Middle frontal gyrus (tissue), 1 donor: ENCODE data around the gene NOL9.
A peak's percentile ranks its signal among the peaks of the same experiment; 100 is the strongest.

Experiments used
- DNase-seq: peaks from one replicate; pipeline ENCODE4 v3.0.0-alpha.2; 2015; ENCODE audit warnings: low spot score; ENCODE audit errors: extremely low spot score

The NOL9 gene

GRCh38 chr1:6490181-6491080 lies 63.9 kb downstream of the NOL9 start:
- DNase-seq = no peak

GRCh38 chr1:6489799-6490180 lies 64.5 kb downstream of the NOL9 start:
- peak; percentile 32 for DNase-seq

- no peak for DNase-seq
Measured at GRCh38 chr1:6489383-6489765, 64.9 kb downstream of the NOL9 start.

DNA sequence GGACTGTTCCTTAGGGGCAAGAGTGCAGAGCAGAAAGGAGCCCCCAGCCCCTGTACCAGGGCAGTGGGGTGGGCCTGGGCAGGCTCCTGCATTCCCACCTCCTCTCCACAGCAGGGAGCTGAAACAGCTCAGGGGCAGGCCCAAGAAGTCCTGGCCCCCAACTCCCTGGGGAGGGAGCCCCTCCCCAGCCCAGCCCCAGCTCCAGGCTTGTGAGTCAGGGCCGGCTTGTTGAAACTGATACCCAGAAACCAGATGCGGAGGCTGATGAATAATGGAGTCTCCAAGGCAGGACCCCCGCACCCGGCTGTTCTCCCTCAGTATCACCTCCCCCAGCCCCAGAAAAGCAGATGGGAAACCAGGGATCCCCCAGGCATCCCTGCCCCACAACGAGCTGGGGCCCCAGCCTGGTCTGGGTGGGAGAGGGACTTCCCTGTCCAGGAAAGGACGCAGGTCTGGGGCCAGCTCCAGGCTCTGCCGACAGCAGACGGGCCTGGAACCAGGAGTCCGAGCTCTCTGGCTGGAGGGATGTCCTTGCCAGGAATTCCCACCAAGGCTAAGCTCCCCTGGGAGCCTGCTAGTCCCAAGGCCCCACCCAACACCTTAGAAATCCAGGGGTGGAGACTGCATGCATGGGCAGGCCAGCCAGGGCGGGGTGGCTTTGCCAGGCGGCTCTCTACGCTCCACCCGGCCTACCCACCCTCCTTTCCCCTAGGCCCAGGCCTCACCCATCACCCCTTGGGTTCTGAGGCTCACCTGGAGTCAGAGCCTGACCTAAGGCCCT lies 65.5 kb downstream of the NOL9 start:
- DNase-seq = no peak

GRCh38 chr1:6487804-6488484 lies 66.4 kb downstream of the NOL9 start:
- no peak for DNase-seq

DNA sequence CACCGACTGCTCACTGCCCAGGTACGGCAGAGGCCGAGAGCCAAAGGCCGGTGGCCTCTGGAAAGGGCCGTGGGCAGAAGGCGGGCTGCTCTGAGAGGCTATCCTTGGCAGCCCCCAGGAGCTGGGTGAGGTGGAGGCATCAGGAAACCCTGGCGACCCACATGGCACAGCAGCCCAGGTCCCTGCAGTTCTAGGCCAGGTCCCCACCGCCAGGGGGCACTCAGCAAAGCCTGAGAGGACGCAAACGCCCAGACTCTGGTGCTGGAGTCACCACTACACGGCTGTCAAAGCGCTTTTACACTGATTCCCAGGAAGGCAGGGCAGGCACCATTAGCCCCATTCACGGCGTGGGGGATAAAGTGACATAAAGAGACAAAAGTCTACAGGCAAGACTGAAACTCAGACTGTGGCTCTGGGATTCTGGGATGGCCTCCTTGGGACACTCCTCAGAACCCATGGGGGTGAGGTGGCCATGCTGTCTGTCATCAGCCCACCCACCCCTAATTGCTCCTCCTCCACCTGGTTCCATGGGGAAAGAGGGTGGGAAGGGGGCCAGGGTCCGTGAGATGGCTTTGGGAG lies 67.8 kb downstream of the NOL9 start:
- DNase-seq = peak; percentile 42

DNA sequence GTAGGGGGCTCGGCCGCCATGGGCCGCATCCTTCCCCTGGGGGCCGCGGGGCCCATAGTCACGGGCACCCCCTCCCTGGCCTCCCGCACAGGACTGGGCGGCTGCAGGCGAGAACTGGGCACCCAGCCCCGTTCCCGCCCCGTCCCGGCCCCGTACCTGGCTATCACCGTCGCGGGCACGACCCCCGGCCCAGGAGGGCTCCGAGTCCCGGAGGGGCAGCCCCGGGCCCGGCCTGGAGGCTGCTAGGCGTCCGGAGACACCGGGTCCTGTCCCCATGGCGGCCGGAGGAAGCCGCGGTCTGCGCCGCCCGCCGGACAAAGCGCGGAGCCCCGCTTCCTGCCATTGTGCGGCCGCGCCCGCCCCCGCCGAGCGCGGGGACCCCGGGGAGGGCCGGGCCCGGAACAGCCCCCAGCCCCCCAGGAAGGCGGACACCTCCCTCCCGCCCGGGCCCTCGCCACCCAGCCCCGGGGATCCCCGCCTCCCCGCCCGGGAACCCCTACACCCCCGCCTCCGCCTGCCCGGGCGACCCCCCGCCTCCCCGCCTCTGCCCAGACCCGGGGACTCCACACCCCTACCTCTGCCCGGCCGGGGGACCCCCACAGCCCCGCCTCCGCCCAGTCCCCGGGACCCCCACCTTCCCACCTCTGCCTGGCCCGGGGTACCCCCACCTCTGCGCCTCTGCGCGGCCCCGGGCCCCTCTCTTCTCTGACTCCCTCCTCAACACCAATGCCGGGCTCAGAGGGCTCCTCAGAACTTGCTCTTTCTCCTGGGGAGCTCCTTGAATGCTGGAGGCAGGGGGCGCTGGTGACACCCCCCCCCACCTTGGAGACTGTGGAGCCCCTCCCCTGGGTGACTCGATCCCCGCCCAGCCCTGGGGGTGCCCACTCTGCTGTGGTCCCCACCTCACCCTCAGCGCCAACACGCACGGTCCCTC lies 68.9 kb downstream of the NOL9 start:
- DNase-seq = no peak

GRCh38 chr1:6484826-6485167 lies 69.5 kb downstream of the NOL9 start:
- no peak for DNase-seq

DNA sequence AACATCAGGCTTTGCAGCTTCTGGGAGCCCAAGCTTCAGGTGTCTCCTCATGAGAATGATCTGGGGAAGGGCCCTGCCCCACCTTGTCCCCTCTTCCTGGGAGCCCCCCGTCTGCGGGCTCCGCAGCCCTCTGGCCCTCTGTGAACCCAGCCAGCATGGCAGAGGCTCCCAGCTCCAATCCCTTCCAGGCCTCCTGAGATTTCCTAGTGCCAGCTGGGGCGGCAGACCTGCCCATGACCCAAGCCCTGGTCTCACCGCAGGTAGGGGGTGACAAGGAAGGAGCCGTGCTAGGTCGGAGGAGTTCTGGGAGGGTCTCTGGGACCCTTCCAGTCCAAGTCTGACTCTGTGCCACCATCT lies 70.6 kb downstream of the NOL9 start:
- DNase-seq = no peak

- DNase-seq = no peak
Measured at GRCh38 chr1:6483017-6483760, 71.1 kb downstream of the NOL9 start.

- DNase-seq = no peak
Measured at GRCh38 chr1:6481820-6482219, 72.5 kb downstream of the NOL9 start.

GRCh38 chr1:6477039-6477820 lies 77.1 kb downstream of the NOL9 start:
- DNase-seq = no peak

DNA sequence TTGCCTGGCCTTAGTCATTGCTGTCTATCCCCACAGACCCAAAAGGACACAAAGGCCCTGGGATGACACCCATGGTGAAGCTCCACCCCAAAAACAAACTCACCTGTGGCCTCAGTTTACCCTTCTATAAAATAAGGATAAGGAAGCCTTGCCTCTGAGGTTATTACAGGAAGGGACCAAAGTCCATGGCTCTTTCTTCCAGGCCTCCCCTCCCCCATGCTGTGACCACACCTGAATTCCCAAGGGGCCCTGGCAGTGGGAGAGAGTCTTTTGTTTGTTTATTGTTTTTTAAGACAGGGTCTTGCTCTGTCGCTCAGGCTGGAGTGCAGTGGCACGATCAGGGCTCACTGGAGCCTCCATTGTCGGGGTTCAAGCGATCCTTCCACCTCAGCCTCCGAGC lies 77.8 kb downstream of the NOL9 start:
- DNase-seq = no peak

DNA sequence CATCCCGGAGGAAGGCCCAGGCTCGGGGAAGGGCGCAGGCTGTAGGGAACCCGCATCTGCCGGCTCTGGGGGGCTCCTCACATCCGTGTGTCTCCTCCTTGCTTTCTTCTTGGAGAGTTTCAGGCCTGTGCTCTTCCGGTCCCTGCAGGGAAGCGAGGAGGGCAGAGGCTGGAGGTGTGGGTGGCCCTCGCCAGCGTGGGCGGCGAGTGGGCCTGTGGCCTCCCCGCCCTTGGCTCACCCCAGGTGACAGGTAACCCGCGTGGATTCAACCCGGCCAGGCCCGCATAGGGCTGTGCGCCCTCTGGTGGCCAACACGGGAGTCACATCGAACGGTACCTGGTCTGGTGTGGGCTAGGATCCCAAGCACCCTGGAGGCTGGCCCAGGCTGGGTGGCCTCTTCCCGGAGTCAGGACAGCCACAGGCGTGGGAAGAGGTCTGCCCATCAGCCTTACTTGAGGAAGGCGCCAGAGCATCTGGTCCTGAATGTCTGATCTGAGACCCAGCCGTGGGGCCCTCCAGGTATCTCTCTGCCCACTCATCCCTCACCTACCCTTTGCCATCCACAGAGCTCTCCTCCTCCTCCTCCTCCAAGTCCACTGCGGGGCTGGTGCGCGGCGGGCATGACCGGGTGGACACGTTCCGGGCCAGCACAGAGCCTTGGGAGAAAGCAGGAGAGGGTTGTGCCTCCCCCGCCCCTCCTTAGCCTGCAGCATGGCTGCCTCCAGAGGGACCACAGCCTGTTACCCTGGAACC lies 78.8 kb downstream of the NOL9 start:
- no peak for DNase-seq

DNA sequence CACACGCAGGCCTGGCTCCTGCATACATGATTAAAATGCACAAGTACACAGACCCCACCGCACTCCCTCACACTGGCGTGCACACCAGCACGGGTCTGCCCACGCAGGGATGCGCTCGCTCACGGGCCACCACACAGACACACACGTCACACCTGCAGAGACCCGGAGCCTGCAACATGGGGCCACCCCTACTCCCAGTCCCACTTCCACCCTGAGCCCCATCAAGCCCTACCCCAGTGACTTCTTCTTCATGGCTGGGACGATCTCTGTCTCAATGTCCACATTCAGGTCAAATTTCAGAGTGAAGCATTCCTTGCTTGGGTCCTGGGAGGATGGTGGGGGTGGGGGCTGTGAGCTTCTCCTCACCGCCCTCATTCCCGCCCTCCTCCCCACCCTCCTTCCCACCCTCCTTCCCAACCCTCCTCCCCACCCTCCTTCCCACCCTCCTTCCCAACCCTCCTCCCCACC lies 79.5 kb downstream of the NOL9 start:
- no peak for DNase-seq

GRCh38 chr1:6473974-6474814 lies 80.1 kb downstream of the NOL9 start:
- no peak for DNase-seq

DNA sequence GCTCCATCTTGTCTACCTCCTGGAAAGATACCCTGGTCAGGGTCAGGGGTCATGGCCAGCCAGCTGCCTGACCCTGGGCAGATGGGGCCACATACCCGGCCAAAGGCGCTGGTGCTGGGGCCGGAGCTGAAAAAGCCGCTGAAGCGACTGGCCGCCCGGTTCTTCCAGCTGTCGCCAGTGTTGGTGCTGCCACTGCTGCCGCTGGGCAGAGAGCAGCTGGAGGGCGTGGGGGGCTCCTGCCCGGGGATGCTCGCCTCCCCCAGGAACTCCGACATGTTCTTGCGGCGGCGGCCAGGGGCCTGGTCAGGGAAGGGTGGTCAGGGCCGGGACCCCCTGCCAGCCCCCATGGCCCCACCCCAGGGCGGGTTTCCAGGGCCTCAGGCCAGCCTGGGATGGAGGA lies 81.2 kb downstream of the NOL9 start:
- DNase-seq = no peak

DNA sequence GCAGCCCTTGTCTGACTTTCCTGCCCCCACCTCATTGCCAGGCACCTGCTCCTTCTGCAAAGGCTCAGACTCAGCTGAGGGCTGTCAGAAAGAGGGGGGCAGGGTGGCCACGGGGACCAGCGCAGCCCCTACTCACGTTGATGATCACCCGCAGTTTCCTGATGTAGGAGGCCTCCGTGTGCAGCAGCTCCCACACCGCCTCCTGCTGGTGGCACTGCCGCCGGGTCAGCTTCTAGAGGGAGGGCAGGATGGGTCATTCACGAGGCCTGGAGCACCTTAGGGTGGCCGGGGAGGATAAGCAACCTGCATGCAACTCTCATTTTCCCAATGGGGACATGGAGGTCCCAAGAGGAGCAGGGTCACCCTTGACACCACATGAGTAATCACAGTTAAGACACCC lies 81.9 kb downstream of the NOL9 start:
- no peak for DNase-seq
